HG02623 (cell line): ENCODE results near the gene TMEM163.
"Not testable (repeated sequence)": the region's sequence is repeated elsewhere in the genome, so short reads cannot be mapped to it uniquely, and the experiment has no call there.

Experiments used
- ATAC-seq: cut with Tn5 transposase; IDR thresholded peaks from one replicate; pipeline ENCODE4 v1.9.1; 2021; ENCODE audit warnings: moderate library complexity; ENCODE audit not compliant: unreplicated experiment

The TMEM163 gene

DNA sequence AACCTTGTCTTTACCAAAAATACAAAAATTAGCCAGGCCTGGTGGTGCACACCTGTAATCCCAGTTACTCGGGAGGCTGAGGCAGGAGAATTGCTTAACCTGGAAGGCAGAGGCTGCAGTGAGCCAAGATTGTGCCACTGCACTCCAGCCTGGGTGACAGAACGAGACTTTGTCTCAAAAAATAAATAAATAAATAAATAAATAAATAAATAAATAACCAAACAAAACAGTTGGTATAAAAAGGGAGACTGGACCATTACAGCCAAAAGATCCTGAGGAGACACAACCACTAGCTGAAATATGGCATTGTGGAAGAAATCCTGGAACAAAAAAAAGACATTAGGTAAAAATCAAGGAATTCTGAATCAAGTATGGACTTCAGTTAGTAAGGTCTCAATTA, 4.9 kb upstream of the TMEM163 start:
- ATAC-seq: not testable (repeated sequence)

DNA sequence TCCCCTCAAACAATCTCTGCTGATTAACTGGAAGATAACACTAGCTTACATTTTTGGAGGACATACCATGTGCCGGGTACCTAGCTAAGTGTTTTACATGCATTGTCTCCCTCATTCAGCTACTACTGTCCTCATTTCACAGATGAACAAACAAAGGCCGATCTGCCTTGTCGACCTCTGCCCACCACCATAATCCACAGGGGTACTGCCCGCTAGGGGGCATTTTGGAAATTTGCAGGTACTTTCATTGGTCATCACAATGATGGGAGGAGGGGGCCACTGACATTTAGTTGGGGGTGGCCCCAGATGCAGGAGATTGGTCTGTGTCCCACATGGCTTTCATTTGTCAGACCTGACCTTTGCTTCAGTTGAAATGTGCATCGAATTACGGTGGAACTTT, 3.9 kb upstream of the TMEM163 start:
- ATAC-seq: no peak

DNA sequence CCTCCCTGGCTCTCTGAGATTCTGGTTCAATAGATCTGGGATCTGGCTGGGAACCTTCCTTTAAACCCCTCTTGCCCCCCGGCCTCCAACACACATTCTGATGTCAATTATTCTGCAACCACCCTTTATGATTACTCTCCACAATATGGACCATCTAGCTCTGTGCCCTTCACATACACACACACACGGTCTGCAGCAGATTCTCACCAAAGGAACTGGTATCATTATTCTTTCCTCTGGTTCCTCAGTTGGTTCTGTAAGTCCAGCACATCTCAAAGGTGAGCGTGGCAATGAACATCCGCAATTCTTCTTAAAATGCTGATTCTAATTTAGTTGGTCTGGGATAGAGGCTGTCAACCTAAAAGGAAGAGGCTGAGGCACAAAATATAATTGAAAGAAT, 2.8 kb upstream of the TMEM163 start:
- ATAC-seq: no peak

DNA sequence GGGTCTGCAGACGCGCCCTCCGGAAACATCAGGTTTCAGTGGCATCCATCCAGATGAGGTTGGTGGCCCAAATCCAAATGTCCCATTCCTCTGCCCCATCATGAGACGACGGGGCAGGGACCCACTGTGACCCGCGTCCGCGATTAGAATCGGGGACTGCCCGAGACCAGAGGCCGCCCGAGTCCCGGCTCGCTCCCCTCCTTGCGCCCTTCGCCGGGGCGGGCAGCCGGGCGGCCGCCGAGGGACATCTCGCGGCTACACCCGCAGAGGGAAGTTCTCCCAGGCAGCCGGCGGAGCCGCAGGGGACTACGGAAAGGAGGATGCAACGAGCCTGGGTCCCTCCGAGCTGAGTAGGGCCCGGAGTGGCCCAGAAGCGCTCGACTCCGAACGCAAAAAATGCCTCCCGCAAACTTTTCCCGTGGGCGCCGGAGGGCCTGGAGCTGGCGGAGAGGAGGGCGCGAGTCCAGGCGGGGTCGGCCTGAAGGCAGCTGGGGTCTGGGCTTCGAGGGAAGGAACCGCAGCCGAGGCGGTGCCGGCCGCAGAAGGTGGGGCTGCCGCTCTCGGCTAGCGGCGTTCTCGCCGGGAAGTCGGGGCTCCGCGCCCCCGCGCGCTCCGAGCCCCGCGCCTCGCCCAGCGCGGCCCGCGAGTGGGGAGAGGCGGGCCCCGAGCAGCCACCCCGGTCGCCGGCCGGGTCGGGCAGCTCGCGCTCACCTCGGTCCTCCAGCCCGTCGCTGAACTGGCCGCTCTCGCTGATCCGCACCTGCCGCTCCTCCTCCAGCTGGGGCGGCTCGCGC, 580 bp downstream of the TMEM163 start:
- ATAC-seq: no peak

DNA sequence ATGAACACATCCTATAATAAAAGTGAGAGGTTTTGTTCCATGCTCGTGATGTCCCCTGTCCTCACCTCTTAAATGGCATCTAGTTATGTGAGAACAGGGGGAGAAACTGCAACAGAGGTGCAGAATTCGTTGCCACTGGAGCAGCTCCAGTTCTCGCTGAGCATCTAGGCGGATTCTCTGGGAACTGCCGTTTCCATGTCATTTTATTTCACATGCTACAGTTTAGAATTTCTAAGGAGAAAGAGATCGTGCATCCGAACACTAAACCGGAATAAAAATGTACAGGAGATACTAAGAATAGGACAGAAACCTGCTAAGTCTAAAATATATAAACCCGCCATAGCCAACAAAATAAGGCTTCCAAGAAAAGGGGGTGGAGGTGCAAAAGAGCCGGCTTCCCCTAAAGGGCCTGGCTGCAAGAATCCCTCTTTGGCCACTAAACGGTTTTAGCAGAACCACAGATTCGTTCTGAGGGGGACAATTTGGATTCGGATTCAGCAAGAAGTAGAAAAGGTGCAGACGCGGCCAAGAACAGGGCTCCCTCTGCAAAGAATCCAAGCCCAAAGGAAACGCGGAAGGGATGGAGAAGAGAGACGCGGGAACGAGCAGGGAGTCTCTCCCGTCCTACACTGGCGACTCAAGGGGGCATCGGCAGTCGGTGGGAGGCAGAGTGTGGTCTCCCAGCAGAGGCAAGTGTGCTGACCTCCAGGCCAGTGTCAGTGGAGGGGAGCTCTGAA, 1.3 kb downstream of the TMEM163 start:
- ATAC-seq: no peak

DNA sequence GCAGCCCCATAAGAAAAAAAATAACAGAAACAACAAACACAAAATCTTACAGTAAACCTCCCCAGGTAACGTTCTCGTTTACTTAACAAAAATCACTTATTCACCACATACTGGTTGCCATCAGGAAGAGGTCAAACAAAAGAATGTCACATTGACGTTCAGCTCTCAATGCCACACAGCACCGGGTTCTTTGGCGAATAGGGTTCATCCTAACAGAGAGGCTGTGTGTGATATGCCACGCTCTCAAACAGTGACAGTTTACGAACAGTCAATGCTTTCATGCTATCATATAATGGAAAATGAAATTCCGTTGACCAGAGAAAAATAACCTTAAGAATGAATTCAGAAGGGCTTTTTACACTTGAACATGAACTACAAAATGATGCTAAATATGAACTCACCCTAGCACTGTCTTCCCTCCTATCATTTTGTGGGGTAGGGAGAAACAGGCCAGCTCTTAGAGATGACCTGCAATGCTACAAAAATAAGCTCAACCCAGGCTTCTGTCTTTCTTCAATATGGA, 2.0 kb downstream of the TMEM163 start:
- no peak for ATAC-seq

DNA sequence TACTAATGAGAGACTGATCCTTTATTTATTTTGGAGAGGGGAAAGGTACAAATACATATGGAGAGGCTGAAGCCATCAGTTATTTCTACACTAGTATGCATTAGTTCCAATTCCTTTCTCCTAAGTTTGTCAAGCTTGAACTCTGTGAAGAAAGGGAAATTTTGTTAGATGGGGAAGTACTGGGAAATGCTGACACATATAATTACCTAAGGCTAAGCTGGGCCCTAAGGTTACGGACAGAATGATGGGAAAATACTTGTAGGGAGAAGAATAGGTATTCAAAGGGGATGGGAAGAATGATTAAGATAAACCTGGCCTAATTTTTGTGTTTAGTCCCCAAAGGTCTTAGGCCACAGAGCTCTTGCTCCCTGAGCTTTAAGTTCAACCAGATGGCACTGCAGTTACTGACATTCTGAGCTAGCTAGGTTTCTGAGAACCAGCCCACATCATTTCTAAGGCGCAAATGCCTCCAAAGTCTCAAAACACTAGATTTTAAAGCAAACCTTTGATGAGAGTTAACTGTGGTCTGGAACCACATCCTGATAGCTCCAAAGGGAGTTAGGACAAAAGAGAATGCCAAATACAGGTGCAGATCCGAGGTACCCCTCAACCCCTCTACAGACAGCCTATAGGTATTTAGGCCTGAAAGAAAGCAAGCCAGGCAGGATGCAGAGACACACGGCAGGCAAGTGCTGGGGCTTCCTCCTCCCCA, 2.7 kb downstream of the TMEM163 start:
- no peak for ATAC-seq

DNA sequence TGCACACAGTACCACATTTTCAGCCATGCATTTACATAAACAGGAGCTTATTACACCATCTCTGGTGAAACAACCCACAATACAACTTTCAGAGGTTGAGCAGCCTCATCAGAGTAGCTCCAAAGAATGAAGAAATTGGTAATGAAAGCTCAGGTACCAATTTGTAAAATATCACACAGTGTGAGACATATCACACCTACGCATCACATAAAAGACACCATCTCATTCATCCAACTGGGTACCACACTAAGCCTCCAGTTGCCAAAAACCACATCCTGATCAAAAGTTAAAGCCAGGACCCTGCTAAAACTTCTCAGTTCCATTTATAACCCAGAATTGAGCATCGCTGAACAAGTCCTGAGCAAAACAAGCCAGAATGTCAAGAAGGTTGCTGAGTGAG, 4.6 kb downstream of the TMEM163 start:
- ATAC-seq: no peak

DNA sequence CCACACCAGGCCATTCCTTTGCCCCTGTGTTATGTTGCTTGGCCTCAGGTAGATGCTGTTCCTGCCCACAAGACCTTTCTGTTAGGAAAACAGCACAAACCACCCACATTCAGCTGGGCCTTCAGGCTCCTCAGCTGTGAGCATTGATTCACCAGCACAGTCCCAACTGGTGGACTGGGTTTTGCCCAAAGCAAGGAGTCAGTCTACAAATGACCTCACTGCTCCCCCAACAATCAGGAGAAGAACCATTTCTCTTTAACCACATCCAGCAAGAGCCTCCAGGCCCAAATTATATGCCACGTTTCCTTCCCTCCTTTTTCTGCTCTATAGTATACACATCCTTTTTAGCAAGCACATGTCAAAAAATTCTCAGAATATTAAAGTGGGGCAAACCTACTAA, 5.2 kb downstream of the TMEM163 start:
- no peak for ATAC-seq

DNA sequence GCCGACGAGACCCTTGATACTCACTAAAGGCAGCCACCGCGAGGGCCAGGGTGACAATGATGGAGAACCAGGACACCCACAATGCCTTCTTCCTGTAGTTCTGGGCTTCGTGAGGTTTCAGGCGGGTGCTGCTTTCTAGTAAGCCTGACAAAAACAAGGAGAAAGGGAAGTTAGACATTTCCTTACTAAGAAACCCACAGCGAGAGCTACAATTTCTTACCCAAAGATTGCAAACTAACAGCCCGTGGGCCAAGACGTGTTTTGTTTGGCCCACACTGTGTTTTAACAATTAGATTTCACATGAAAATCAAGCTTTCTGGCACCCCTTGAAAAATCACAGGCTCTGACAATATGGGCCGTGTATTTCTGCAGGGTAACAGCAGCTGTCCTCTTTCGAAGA, 5.6 kb downstream of the TMEM163 start:
- no peak for ATAC-seq

DNA sequence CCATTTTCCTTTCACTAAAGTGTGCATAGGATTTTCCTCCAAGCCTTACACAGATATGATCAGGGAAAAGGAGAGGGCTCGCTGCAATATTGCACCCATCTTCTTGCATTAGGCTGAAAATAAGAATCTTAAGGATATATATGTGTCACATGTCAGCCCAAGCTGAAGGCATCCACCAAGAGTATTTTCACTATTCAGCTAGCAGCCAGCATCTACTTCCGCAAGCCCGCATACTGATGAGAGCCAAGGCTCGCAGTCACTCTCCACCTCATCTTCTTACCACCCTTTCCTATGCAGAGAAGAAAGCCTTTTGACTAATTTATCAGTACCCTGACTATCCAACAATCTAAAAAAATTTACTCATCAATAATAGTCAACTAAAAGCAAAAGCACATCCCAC, 6.1 kb downstream of the TMEM163 start:
- ATAC-seq: no peak

DNA sequence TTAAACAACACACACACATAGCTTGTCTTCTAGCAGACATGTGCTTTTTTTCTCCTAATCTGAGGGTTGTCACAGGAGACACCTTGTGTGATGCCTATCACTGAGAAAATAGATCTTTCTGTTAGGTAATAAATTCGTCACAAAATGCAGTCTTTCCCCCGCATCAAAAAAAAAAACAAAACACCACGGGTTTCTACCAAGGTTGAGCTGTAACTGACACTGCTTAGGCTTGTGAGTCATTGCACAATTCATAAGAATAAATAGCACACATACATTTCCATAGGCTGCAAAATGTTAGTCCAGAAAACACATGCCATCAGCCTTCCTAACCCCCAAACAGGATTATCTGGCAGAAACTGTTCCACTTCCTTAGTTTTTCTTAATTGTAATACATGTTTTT, 6.5 kb downstream of the TMEM163 start:
- ATAC-seq: no peak

DNA sequence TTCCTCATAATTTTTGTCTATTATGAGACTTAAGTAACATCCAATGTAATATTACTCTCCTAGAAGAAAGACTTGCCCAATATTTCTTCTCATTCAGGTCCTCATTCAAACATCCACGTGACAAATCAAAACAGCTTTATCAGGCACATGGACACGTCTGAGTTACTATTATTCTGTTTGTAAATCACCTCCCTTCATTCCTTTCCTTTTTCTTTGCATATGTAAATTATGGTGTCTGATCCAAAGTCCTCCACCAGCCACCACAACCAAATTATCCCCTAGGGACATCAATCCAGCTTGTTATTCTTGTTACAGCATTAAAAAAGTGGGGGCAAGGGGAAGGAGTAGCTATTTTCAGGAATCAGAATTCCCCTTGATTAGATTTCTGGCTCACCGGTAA, 7.1 kb downstream of the TMEM163 start:
- no peak for ATAC-seq

DNA sequence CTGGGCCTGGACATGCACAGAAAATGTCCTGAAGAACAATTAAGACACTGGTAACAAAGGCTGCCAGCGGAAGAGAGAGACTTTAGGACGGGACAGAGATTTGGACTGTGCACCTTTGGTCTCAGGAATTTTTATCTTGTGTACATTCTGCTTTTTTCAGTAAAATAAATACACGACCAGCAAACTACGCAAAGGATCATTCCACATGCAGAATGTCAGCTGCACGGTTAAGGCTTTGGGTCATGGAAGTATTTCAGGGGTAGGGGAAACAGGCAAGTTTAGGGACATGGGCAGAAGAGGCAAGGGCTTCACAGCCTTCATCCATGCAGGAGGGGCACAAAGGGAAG, 11.5 kb downstream of the TMEM163 start:
- ATAC-seq: no peak

DNA sequence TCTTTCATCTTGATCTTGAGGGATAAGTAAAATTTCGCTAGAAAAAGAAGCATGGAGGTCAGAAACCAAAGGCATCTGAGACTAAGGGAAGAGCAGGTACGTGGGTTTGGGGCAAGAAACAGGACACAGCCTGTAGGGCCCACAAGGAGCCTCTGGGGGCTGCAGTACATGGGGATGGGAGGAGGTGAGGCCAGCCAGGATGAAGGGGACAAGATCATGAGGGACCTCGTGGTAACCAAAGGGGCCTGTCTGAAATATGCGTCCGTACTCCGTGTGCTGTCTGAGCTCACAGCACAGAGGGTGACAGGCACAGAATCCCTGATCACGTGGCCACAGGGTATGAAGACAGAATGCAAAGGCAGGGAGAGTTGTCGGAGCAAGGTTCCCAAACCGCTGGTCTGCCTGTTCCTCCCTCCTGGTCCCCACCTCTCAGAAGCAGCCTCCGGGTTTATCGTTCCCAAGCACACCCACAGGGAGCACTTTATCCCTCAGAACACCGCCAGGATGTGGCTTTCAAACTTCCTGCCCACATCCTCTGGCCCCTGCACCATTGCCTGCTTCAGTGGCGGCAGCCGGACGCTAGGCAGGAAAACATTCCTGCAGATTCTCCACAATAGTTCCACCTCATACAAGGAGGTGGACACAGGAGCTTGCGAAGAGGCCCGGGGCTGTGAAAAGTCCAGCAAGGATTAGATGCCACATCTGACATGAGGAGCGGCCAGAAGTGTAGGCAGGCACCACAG, 12.0 kb downstream of the TMEM163 start:
- ATAC-seq: no peak

DNA sequence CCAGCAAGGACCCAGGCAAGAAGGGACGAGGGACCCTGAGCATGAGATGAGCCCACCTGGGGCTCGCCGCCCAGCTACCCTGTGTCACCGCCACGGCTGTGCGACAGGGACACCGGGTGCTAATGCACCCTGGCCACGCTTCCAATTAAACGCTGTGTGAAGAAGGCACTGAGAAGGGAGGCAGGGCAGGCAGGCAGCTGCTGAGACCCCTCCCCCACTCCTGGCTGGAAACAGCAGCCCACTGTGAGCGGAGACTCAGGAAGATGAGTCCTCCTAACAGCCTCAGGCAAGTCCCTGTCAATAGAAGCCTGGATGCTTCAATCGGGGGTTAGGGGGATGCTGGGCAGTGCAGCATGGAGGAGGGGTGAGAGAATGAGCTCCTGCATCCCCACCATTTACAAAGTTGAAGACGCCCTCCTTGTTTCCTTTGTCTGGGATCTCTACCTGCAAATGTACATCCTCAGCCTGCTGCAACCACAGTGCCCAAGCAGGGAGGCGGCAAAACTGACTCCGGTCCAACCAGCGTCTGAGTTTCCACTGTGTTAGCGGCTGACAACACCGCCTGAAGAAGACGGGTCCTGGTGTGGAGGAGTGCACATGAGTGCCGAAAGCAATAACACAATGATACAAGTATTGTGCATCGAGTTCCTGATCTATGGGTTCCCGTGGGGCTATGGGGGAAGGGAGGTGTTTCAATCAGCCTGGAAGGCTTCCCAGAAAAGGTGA, 12.8 kb downstream of the TMEM163 start:
- no peak for ATAC-seq

DNA sequence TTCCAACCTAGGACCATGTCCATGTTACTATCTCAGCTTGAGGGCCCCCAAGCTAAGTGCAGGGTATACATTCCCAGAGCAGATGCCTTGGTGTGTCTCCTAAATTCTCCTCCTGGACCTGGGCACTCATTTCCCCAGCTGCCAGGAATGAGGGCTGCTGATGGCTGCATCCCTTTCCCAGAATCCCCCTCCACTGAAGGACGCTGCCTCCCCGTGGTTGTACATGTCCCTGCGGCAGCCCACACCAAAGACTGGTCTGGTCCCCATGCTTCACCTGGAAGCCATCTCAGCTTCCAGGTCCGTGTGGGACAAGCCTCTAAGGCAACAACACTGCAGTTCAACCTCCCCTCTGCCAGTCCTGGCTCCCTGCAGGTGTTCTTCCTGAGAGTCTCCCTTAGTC, 14.6 kb downstream of the TMEM163 start:
- no peak for ATAC-seq

DNA sequence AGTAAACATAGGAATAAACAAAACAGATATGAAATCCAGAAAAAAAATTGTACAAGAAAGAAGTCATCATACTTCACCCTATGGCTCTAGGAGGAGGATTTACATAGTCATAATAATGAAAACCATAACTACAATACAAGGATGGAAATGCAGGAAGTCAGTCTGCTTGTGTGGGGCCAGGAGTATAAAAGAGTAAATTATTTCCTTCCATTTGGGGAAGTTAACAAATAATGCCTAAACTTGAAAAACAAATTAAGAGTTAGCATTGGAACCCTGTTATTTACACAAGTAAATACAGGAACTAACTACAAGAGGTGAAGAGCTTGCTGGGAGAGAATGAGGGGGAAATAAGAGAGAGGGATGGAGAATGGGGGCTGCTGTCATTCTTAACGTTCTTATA, 15.4 kb downstream of the TMEM163 start:
- no peak for ATAC-seq

DNA sequence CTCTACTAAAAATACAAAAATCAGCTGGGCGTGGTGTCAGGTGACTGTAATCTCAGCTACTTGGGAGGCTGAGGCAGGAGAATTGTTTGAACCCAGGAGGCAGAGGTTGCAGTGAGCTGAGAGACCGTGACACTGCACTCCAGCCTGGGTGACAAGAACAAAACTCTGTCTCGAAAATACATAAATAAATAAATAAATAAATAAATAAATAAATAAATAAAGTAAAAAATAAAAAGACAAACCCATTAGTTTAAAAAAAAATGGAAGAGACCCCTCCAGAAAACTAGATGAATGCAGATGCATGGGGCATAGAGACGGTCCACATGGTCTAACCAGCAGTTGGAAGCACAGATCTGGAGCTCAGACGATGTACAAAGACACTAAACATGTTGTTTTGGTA, 18.1 kb downstream of the TMEM163 start:
- no peak for ATAC-seq

DNA sequence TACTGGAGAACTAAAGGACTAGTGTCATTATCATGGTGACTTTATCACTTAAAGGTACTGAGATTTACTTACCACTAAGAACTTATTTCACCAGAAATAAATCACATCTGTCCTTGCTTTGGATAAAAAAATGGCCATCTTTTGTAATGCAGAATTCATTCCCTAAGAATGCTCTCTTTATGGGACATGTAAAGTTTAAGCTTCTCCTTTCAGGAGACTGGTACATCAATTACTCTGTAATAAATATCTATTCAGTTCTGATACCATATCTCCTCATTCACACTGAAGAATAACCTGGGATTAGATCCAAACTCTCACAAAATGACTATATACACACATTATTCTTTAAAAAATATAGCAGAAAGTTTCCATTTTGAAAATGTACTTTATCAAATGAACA, 24.4 kb downstream of the TMEM163 start:
- no peak for ATAC-seq
